ENCODE measurements around the gene THSD7A. TPM values are rescaled to one million over a fixed set of nuclear protein-coding genes. Genes with fewer than 3 reads are reported as not detected.

Gene THSD7A
- total RNA-seq, 4 donors from 2014 or later = 16.2 to 36.4 (median 21.5) TPM

DNA sequence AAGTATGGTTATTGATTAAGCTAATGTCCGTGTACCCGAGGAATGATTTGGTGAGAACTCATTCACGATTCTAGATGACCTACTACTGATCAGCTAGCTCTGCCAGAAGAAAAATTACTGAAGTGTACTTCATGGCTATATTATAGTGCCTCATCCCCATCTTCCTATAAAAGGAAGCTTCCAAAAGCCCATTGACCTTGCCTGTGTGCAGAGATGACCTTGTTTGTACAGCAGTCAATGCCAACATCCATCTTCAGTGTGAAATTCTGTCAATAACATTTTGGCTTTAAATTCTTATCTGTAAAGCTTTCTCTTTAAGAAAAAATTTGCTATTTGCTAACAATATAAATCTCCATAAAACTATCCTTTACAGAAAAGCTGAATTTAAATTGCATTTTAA is 315.7 kb downstream of the THSD7A start:
- no peak for TF ChIP-seq POLR2A (IDR thresholded peaks at IDR 0.05)
- TF ChIP-seq, protein P1, sequence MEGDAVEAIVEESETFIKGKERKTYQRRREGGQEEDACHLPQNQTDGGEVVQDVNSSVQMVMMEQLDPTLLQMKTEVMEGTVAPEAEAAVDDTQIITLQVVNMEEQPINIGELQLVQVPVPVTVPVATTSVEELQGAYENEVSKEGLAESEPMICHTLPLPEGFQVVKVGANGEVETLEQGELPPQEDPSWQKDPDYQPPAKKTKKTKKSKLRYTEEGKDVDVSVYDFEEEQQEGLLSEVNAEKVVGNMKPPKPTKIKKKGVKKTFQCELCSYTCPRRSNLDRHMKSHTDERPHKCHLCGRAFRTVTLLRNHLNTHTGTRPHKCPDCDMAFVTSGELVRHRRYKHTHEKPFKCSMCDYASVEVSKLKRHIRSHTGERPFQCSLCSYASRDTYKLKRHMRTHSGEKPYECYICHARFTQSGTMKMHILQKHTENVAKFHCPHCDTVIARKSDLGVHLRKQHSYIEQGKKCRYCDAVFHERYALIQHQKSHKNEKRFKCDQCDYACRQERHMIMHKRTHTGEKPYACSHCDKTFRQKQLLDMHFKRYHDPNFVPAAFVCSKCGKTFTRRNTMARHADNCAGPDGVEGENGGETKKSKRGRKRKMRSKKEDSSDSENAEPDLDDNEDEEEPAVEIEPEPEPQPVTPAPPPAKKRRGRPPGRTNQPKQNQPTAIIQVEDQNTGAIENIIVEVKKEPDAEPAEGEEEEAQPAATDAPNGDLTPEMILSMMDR (IDR thresholded peaks at IDR 0.05) = no peak
- intact Hi-C loops (cut with DNase I; ENCODE audit: low total_unique reads) = no loop called here

DNA sequence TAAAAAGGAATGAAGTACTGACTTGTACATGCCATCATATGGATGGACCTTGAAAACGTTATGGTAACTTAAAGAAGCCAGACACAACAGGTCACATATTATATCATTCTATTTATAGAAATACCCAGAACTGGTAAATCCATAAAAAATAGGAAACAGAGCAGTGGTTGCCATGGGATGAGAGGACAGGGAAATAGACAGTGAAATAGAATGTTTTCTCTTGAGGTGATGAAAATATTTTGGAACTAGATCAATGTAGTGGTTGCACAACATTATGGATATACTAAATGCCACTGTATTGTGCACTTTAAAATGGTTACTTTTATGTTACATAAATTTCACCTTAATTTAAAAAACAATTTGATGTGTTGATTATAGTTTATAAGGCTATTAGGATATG is 318.5 kb downstream of the THSD7A start:
- Histone ChIP-seq H3K27me3 (no peaks in the 10 kb centered on the region), H3K36me3 (no peaks in the 10 kb centered on the region), H3K9me3 (no peaks in the 10 kb centered on the region), H3K4me1 (no peaks in the 10 kb centered on the region), H3K4me3 (no peak overlapping the region), H3K27ac (no peak overlapping the region)
- intact Hi-C loops (cut with DNase I; ENCODE audit: low total_unique reads) = no loop called here
- TF ChIP-seq, protein P1 (IDR thresholded peaks at IDR 0.05) = no peak
- TF ChIP-seq POLR2A (IDR thresholded peaks at IDR 0.05) = no peak
- no peak for DNase-seq

More for the DNA sequence above, 315.7 kb downstream of the THSD7A start:
- Histone ChIP-seq H3K36me3 (no peaks in the 10 kb centered on the region), H3K9me3 (no peaks in the 10 kb centered on the region), H3K4me1 (no peaks in the 10 kb centered on the region), H3K27ac (no peak overlapping the region), H3K27me3 (no peaks in the 10 kb centered on the region), H3K4me3 (no peak overlapping the region)
- no peak for DNase-seq

DNA sequence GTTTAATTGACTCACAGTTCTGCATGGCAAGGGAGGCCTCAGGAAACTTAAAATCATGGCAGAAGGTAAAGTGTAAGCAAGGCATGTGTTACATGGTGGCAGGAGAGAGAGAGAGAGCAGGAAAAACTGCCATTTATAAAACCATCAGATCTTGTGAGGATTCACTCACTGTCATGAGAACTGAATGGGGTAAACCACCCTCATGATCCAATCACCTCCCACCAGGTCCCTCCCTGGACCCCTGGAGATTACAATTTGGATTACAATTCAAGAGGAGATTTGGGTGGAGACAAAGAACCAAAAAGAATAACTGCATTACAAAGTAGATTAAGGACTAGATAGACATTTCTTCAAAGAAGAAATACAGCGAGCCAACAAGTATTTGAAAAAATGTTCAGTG is 324.1 kb downstream of the THSD7A start:
- Histone ChIP-seq H3K27me3 (no peaks in the 10 kb centered on the region), H3K4me1 (no peaks in the 10 kb centered on the region), H3K36me3 (no peaks in the 10 kb centered on the region), H3K4me3 (no peak overlapping the region), H3K9me3 (no peaks in the 10 kb centered on the region), H3K27ac (no peak overlapping the region)
- DNase-seq = no peak
- TF ChIP-seq, protein P1 (IDR thresholded peaks at IDR 0.05) = no peak
- no peak for TF ChIP-seq POLR2A (IDR thresholded peaks at IDR 0.05)
- intact Hi-C loops (cut with DNase I; ENCODE audit: low total_unique reads) = no loop called here

DNA sequence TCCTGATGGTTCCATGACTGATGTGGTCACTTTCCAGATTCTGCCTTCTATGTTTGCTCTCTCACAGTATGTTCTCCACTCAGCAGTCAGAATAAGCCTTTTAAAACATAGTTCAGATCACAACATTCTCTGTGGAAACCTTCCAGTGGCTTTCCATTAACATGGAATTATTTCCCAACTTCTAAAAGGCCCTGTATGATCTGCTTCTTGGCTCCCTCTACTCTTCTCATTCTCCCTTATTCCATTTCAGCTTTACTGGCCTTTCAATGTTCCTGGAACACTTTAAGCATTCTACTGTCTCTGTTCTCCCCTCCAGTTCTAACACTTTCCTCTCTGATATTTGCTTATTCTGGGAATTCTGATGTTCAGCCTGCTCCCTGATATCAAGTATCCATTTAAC is 325.6 kb downstream of the THSD7A start:
- Histone ChIP-seq H3K36me3 (no peaks in the 10 kb centered on the region), H3K4me1 (no peaks in the 10 kb centered on the region), H3K9me3 (no peaks in the 10 kb centered on the region), H3K27ac (no peak overlapping the region), H3K4me3 (no peak overlapping the region), H3K27me3 (no peaks in the 10 kb centered on the region)
- no peak for TF ChIP-seq POLR2A (IDR thresholded peaks at IDR 0.05)
- TF ChIP-seq, protein P1 (IDR thresholded peaks at IDR 0.05) = no peak
- intact Hi-C loops (cut with DNase I; ENCODE audit: low total_unique reads) = no loop called here
- no peak for DNase-seq

DNA sequence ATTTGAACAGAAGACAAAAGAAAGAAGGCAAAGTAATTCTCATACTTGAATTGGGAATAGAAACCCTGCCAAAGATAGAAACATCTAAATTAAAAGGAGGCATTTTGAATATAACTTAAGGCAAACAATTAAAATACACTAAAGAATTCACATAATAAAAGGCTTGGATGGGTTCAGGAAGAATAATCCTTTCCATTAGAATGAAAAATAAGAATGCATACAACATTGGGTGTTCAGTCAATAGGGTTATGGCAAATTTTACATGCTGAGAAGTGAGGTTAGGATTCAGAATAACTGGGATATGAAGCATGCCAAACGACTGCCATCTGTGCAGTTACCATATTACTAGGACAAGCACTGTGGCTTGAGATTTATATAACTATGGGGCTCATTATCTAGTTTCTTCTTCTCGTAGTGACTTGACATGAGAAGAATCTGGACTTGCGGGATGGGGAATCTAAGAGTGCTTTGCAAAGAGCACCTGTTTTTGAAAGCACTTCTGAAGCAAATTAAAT is 326.5 kb downstream of the THSD7A start:
- no peak for DNase-seq
- intact Hi-C loops (cut with DNase I; ENCODE audit: low total_unique reads) = no loop called here
- H3K27me3 ChIP-seq = no peaks in the 10 kb centered on the region
- no peak overlapping the region for H3K4me3 ChIP-seq
- H3K4me1 ChIP-seq = no peaks in the 10 kb centered on the region
- TF ChIP-seq, protein P1 (IDR thresholded peaks at IDR 0.05) = no peak
- TF ChIP-seq POLR2A (IDR thresholded peaks at IDR 0.05) = no peak
- no peaks in the 10 kb centered on the region for H3K36me3 ChIP-seq
- no peaks in the 10 kb centered on the region for H3K9me3 ChIP-seq
- no peak overlapping the region for H3K27ac ChIP-seq
